A549 treated with AZD9567 at 1 μM for 4 hours (cell line): ENCODE data around the gene REC8. TPM values are rescaled to one million over a fixed set of nuclear protein-coding genes. Genes with fewer than 3 reads are reported as not detected.

Source experiments
- total RNA-seq: library from RNA; stranded (reverse); fragments of 200-300 nt; extraction: Qiagen RNA extraction; gene quantifications from 5 replicates; pipeline ENCODE4 v1.2.3, GENCODE V29; 2022; ENCODE audit not compliant: insufficient read depth

The REC8 gene, protein sequence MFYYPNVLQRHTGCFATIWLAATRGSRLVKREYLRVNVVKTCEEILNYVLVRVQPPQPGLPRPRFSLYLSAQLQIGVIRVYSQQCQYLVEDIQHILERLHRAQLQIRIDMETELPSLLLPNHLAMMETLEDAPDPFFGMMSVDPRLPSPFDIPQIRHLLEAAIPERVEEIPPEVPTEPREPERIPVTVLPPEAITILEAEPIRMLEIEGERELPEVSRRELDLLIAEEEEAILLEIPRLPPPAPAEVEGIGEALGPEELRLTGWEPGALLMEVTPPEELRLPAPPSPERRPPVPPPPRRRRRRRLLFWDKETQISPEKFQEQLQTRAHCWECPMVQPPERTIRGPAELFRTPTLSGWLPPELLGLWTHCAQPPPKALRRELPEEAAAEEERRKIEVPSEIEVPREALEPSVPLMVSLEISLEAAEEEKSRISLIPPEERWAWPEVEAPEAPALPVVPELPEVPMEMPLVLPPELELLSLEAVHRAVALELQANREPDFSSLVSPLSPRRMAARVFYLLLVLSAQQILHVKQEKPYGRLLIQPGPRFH
- total RNA-seq, result 3.3 to 6.0 TPM (median 4.0 TPM) in 5 replicates

DNA sequence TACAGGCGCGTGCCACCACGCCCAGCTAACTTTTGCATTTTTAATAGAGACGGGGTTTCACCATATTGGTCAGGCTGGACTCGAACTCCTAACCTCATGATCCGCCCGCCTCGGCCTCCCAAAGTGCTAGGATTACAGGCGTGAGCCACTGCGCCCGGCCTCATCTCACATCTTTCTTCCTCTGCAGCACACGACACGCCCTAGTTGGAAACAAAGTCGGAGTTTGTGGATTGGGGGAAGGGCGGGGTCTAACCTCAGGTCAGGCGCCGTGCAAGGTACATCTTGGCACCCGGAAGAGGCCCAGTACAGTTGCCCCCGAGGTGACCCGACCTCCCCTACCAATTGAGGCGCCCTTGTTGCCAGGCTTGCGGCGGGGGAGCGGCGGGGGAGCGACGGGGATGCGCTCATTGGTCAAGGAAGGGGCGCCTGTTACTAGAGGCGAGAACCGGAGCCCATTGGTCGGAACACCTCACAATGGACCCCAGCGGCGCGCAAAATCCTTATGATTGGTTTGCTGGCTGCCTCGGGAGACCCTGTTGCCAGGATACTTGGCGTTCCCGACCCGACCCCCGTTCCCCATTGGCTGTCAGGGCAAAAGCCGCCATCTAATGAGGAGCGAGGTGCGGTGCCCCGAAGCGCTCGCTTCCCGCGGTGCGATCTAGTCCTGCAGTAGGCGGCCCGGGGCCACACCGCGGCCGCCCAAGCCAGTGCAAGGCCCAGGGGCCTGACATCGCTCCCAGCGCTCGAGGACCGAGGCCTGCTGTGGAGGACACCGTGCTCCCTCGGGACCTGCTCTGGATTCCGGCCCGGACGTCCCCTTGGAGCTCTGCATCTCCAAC is at the start of gene REC8:
TSS of gene REC8 (plus strand) at position 659 of the 839 bp plus-strand sequence. CDS start 473 bp downstream, outside the sequence.

DNA sequence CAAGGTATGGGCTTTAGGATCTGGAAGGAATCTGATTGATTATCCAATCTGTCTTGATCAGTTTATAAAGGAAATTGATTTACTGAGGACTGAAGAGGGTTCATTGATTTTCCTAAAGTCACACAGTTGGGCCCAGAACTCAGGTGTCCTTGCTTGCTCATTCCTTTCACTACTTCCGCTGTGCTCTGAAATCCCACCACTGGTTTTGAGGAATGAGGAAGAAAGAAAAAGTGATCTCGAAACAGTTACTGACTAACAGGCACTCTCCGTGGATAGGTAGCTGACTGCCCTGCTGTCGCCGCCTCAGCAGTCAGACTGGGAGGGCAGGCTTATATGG is 41.5 kb upstream of the REC8 start, which contains the start of gene FITM1:
TSS of gene FITM1 (plus strand) at position 280 of the 337 bp plus-strand sequence. CDS start 905 bp downstream, outside the sequence.

GRCh38 chr14:24135834-24136683 is 35.8 kb upstream of the REC8 start, which contains the start of gene PSME1:
Gene PSME1 (plus strand): TSS chr14:24136194. CDS start chr14:24136263, 69 bp downstream.

GRCh38 chr14:24141097-24141880 is 30.6 kb upstream of the REC8 start, which contains the start of gene EMC9:
Gene EMC9 (minus strand): TSS chr14:24141591. CDS start chr14:24141304, 287 bp downstream.

DNA sequence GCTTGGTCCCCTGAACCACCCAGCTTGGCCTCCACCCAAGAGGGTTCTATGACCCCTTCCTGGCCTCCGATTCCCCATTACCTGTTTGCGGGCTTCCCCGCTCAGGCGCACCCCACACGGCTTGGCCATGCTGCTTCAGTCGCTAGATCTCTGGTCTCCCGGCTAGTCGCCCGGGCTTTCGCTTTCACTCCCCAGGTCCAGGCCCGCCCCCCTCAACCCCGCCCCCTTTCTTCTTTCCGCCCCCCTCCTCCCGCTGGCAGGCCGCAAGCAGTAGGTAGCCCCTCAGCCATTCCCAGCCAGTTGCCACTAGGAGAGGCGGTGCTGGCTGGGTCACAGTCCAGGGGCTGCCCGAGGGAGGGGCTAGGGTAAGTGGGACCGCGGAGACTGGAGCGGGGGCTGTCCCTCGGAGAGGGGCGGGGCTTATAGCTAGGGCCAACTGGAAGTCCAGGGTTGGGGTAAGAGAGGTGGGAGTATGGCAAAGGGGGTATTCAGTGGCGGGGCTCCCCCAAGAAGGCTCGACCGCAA is 25.4 kb upstream of the REC8 start, which contains the start of gene PSME2:
TSS of gene PSME2 (minus strand) at position 158 of the 525 bp plus-strand sequence. CDS start at position 129, 29 bp downstream.

GRCh38 chr14:24146978-24147760 is 24.7 kb upstream of the REC8 start, which contains the start of gene RNF31:
Gene RNF31 (plus strand): TSS chr14:24147498. CDS start chr14:24147699, 201 bp downstream.

GRCh38 chr14:24160850-24161804 is 10.8 kb upstream of the REC8 start, which contains the start of gene IRF9:
Gene IRF9 (plus strand): TSS chr14:24161265. CDS start chr14:24162145, 880 bp downstream.

GRCh38 chr14:24188251-24189058 is 16.6 kb downstream of the REC8 start, which contains the start of gene IPO4:
Gene IPO4 (minus strand): TSS chr14:24188816. CDS start chr14:24188787, 29 bp downstream.

GRCh38 chr14:24195186-24196070 is 23.5 kb downstream of the REC8 start, which contains the start of gene TM9SF1:
Gene TM9SF1 (minus strand): TSS chr14:24195441. CDS start chr14:24195019, 422 bp downstream.

DNA sequence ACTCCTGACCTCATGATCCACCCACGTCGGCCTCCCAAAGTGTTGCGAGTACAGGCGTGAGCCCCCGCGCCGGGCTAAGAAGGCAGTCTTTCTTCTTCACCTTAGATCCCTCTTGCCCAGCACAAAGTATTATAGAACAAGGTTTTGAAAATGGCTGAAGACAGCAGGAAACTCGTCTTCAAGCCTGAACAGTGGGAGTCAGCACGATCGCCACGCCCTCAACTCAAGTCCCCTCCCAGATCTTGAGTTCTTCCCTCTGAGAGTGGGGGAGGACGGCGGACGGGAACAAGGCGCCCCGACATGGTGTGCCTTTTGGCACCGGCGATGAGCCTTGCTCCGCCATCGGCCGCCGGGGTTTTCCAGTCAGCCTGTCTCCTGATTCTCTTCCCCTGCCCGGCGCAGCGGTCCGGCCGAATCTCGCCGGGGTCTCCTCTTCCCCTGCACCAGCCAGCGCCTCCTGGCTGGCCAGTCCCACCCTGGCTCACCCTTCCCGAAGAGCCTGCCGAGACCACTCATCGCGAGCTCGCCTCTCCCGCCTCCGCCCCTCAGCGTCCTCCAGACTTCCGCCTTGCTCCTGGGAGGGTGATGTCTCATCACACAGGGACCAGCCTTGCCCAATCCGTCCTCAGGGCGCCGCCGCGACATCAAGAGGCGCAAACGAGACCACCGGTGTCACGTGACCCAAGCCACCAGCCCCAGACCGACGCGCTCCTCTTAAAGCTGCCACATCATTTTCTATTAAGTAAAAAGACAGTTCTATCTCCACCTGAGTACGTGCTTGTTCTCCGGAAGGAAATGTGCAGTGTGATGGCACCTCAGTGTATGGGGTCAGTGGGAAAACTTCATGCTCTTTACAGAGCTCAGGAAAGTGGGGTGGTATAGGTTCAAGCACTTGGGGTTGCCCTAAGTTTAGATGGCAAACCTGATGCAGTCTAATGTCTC is 41.3 kb downstream of the REC8 start, which contains the start of gene CHMP4A:
TSS of gene CHMP4A (minus strand) at position 565 of the 942 bp plus-strand sequence. CDS start at position 516, 49 bp downstream.

GRCh38 chr14:24215495-24216344 is 43.8 kb downstream of the REC8 start, which contains the start of gene MDP1:
Gene MDP1 (minus strand): TSS chr14:24216066. CDS start chr14:24215955, 111 bp downstream.

